ENCODE data around the gene KCNN3.

Gene KCNN3

GRCh38 chr1:154840269-154841176 lies 29.6 kb downstream of the KCNN3 start:
- no peak for DNase-seq (ENCODE audit: low read depth)

GRCh38 chr1:154839691-154840090 lies 30.4 kb downstream of the KCNN3 start:
- DNase-seq (ENCODE audit: low read depth) = no peak

DNA sequence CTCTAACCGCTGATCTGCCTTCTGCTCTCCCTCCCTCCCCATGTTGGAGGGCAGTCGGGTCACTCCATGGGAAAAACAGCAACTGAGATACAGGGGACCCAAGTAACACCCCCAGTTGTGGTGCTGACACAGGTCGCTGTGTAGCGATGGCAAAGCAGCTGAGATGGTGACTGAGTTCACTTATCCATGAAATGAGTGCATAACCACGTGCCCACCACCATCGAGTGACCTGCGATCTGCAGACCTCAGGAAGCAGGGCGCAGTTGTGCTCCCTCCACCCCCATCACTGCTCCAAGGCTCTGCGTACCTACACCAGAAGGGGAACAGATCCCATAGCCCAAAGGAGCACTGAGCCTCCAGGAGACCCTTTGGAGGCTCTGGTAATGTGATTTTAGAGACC lies 31.1 kb downstream of the KCNN3 start:
- no peak for DNase-seq (ENCODE audit: low read depth)

GRCh38 chr1:154838461-154838860 lies 31.6 kb downstream of the KCNN3 start:
- DNase-seq (ENCODE audit: low read depth) = no peak

- no peak for DNase-seq (ENCODE audit: low read depth)
Measured at GRCh38 chr1:154837672-154838171, 32.4 kb downstream of the KCNN3 start.

- no peak for DNase-seq (ENCODE audit: low read depth)
Measured at GRCh38 chr1:154837034-154837671, 32.9 kb downstream of the KCNN3 start.

DNA sequence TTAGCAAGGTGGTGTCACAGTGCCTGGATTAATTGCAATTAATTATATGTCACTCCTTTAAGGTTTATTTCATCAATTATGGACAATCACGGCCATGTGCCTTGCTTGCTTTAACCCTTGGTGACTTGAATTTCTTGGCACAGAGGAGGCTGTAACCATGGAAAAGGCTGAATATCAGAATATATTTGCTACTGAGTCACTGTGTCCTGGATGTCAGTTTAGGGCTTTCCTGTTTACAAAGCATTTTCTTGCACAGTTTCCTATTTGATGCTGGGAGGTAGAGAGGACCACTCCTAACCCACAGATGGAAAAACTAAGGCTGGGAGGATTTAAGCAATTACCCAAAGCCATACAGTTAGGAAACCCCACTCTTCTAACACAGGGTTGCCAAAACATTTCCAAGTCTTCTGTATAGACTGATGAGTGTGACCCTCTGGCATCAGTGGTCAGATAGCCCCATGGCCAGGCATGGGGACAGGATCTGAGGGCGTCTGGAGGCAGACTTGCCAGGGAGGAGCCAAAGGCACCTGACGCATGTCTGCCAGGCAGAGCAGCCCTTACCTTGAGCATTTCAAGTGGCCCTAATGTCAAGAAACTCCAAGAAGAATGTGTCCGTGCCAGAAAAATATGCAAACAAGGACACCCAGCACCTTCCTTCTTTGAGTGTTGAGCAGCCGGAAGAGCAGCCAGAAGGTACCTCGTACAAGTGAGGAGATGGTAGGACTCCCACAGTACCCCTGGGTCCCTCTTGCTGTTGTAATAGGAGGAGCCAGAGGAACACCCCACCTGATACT lies 34.4 kb downstream of the KCNN3 start:
- no peak for DNase-seq (ENCODE audit: low read depth)

DNA sequence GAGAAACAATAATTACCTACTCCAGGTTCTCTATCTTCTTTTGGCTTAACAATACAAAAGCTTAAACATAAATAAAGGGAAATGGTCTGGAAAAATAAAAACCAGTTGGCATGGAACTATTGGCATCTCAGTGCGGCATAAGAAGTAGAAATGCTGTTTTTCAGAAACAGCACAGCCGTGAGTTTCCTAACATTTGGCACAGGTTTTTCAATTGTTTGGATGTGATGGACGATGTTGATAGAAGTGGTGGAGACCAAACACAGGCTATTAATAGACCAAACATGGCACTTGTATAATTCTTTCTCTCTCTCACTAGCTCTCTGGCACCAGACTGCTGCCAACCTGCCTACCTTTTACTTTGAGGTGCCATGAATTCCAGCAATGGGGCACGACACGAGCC lies 36.2 kb downstream of the KCNN3 start:
- DNase-seq (ENCODE audit: low read depth) = no peak

DNA sequence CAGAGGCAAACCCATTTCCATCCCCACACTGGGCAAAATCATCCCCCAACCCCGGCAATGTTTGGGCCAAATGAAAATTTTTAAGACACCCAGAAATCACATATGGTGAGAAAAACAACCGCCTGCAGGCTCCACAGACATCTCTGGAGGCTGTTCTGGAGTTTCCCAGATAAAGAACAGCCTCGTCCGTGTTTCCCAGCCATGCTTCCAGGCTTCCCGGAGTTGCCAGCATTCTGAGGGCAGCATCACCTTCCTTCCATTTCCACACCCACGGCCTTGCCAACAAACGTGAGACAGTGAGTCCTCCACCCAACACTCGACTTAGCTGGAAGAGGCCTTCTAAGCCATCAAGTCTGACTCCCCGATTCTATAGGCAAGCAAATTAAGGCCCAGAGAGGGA lies 36.9 kb downstream of the KCNN3 start:
- no peak for DNase-seq (ENCODE audit: low read depth)

- no peak for DNase-seq (ENCODE audit: low read depth)
Measured at GRCh38 chr1:154832384-154832783, 37.7 kb downstream of the KCNN3 start.

- DNase-seq (ENCODE audit: low read depth) = no peak
Measured at GRCh38 chr1:154831462-154831861, 38.6 kb downstream of the KCNN3 start.

DNA sequence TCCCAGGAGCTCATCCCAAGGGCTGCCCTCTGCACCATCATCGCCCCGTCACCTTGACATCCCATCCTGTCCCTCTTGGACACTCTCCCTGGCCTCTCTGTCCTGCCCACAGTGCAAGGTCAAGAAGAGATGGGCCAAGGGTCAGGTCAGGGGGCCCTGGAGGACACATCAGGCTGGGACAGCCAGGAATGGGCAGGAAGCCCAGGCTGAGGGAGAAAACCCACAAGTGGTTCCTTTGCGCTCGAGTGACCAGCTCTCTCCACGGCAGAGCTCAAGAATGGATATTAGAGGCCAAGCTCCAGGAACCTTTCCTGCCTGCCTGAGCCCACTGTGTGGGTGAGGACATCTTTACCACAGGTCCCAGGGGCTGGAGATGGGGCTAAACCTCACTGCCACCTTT lies 41.0 kb downstream of the KCNN3 start:
- no peak for DNase-seq (ENCODE audit: low read depth)

- DNase-seq (ENCODE audit: low read depth) = no peak
Measured at GRCh38 chr1:154824179-154825000, 45.7 kb downstream of the KCNN3 start.

- DNase-seq (ENCODE audit: low read depth) = no peak
Measured at GRCh38 chr1:154822717-154823116, 47.4 kb downstream of the KCNN3 start.

DNA sequence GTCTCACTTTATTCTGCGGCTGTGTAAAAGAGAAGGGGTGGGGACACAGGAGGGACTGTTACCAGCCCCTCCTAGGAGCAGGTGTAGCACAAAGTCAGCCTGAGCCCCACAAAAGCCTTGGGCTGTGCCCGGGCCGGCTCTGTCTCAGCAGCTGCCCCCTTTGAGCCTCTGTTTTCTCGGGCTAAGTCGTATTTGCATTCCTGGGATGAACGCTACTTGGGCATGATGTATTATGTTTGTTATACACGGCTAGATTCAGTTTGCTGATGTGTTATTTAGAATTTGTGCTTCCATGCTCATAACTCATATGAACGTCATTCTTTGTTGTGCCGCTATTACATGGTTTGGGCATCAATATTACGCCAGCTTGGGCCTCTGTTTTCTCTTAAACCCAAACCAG lies 47.8 kb downstream of the KCNN3 start:
- DNase-seq (ENCODE audit: low read depth) = no peak

DNA sequence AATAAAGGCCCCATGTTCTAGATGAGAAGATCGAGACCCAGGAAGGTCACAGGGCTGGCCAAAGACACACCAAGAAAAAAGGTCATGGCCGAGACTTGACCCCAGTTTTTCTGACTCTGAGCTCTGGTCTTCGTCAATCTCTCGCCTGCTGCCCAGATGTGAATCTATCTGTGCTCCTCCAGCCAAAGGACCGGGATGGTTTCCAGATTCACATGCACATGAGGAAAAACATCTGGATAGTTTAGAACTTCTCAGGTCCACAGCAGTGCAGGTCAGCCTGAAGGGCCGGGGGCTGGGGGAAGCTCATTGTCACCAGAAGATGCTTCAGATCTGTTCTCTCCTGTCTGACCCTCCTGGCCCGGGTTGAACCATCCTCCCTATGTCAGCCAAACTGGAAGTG lies 49.0 kb downstream of the KCNN3 start:
- no peak for DNase-seq (ENCODE audit: low read depth)

DNA sequence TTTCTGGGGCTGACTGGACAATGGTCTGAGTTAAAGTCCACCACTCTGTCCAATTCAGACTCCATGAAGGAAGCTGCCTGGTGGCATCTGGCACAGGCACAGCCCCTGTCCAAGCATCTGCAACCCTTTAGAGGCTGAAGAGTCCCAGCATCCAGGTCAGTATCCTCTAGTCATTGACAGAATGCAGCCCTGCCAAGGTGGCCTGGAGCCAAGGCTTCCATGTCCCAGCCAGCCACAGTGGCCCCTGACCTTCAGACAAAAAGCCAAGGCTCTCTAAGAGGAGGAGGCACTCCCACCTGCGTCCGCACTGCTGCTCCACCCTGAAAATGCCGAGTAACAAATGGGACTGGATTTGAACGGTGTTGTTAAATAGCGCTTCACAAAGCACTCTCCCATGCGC lies 49.4 kb downstream of the KCNN3 start:
- DNase-seq (ENCODE audit: low read depth) = no peak

- peak; percentile 2 for DNase-seq (ENCODE audit: low read depth)
Measured at GRCh38 chr1:154819628-154820590, 50.2 kb downstream of the KCNN3 start.

- DNase-seq (ENCODE audit: low read depth) = no peak
Measured at GRCh38 chr1:154818911-154819310, 51.2 kb downstream of the KCNN3 start.

DNA sequence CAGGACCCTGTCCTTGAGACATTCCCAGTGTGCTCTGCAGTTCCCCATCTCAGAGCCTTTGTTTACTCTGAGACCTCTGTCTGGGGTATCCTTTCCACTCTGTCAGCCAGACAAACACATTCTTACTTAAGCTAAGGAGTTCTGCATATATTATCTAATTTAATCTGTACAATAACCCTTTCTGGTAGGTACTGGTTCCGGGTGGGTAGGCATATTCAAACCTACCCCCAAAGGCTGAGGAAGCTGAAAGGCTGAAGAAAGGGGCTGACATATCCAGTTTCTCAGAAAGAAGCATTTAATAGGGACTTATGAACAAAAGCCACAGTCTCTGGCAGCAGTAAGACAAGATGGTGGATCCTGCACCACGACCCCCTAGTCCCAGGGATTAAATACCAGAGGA lies 53.1 kb downstream of the KCNN3 start:
- DNase-seq (ENCODE audit: low read depth) = no peak

GRCh38 chr1:154816369-154816768 lies 53.7 kb downstream of the KCNN3 start:
- DNase-seq (ENCODE audit: low read depth) = no peak
